Activated T-helper 1 cell treated with anti-CD3 and anti-CD28 coated beads, Interleukin-2, amount 50 U/mL, for 16 hours (primary cell): Measurements from ENCODE around the gene USP17L5.
"Not testable (repeated sequence)": the region's sequence is repeated elsewhere in the genome, so short reads cannot be mapped to it uniquely, and the experiment has no call there.

ENCODE experiments used
- DNase-seq, 2 donors: peaks; one replicate each; pipeline ENCODE4 v3.0.0-alpha.2; 2020; ENCODE audit warnings: low read depth in 1 of 2, low spot score in 1 of 2

The USP17L5 gene, protein sequence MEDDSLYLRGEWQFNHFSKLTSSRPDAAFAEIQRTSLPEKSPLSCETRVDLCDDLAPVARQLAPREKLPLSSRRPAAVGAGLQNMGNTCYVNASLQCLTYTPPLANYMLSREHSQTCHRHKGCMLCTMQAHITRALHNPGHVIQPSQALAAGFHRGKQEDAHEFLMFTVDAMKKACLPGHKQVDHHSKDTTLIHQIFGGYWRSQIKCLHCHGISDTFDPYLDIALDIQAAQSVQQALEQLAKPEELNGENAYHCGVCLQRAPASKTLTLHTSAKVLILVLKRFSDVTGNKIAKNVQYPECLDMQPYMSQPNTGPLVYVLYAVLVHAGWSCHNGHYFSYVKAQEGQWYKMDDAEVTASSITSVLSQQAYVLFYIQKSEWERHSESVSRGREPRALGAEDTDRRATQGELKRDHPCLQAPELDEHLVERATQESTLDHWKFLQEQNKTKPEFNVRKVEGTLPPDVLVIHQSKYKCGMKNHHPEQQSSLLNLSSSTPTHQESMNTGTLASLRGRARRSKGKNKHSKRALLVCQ

DNA sequence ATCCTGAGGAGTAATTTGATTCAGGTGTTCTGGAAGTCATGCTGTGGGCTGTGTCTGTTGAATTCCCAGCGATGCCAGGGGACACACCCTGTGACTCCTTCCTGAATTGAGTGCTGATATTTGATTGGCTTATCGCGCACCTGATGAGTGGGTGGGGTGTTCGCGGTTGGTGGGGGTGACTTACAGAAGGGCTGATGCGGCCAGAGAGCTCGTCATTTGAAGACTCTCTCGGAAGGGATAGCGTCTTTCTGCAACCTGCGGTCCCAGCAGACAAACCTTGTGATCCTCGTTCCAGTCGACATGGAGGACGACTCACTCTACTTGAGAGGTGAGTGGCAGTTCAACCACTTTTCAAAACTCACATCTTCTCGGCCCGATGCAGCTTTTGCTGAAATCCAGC, at the start of gene USP17L5:
USP17L5 (plus strand) TSS at position 301 of the 400 bp plus-strand sequence; CDS start at position 301, 0 bp downstream.
- DNase-seq, result not testable (repeated sequence)

DNA sequence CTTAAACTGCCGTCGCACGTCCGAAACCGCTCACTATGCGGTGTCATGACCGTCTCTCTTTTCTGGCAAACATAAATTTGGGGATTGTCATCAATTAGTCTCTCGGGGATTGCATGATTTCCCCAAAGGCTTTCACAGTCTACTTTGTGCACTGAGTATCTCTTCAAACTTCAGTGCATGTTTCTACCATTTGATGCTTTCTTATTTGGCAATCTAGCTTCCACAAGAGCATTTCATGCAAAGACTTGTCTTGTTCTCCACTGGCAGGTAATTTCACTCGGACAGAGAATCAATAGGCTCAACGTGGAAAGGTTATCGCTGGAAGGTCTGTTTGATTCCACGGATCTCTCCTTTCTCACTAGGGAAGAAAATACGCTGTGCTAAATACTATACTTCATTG, 15.0 kb upstream of the USP17L5 start:
- DNase-seq, result not testable (repeated sequence)

DNA sequence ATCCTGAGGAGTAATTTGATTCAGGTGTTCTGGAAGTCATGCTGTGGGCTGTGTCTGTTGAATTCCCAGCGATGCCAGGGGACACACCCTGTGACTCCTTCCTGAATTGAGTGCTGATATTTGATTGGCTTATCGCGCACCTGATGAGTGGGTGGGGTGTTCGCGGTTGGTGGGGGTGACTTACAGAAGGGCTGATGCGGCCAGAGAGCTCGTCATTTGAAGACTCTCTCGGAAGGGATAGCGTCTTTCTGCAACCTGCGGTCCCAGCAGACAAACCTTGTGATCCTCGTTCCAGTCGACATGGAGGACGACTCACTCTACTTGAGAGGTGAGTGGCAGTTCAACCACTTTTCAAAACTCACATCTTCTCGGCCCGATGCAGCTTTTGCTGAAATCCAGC, 14.3 kb upstream of the USP17L5 start, which contains the start of gene USP17L24:
USP17L24 (plus strand) TSS at position 301 of the 400 bp plus-strand sequence; CDS start at position 301, 0 bp downstream.
- DNase-seq, result not testable (repeated sequence)

DNA sequence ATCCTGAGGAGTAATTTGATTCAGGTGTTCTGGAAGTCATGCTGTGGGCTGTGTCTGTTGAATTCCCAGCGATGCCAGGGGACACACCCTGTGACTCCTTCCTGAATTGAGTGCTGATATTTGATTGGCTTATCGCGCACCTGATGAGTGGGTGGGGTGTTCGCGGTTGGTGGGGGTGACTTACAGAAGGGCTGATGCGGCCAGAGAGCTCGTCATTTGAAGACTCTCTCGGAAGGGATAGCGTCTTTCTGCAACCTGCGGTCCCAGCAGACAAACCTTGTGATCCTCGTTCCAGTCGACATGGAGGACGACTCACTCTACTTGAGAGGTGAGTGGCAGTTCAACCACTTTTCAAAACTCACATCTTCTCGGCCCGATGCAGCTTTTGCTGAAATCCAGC, 9.6 kb upstream of the USP17L5 start, which contains the start of gene USP17L25:
USP17L25 (plus strand) TSS at position 301 of the 400 bp plus-strand sequence; CDS start at position 301, 0 bp downstream.
- DNase-seq, result not testable (repeated sequence)

DNA sequence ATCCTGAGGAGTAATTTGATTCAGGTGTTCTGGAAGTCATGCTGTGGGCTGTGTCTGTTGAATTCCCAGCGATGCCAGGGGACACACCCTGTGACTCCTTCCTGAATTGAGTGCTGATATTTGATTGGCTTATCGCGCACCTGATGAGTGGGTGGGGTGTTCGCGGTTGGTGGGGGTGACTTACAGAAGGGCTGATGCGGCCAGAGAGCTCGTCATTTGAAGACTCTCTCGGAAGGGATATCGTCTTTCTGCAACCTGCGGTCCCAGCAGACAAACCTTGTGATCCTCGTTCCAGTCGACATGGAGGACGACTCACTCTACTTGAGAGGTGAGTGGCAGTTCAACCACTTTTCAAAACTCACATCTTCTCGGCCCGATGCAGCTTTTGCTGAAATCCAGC, 4.8 kb upstream of the USP17L5 start, which contains the start of gene USP17L26:
USP17L26 (plus strand) TSS at position 301 of the 400 bp plus-strand sequence; CDS start at position 301, 0 bp downstream.
- not testable (repeated sequence) for DNase-seq

DNA sequence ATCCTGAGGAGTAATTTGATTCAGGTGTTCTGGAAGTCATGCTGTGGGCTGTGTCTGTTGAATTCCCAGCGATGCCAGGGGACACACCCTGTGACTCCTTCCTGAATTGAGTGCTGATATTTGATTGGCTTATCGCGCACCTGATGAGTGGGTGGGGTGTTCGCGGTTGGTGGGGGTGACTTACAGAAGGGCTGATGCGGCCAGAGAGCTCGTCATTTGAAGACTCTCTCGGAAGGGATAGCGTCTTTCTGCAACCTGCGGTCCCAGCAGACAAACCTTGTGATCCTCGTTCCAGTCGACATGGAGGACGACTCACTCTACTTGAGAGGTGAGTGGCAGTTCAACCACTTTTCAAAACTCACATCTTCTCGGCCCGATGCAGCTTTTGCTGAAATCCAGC, 4.6 kb downstream of the USP17L5 start, which contains the start of gene USP17L27:
USP17L27 (plus strand) TSS at position 301 of the 400 bp plus-strand sequence; CDS start at position 301, 0 bp downstream.
- DNase-seq, result not testable (repeated sequence)

DNA sequence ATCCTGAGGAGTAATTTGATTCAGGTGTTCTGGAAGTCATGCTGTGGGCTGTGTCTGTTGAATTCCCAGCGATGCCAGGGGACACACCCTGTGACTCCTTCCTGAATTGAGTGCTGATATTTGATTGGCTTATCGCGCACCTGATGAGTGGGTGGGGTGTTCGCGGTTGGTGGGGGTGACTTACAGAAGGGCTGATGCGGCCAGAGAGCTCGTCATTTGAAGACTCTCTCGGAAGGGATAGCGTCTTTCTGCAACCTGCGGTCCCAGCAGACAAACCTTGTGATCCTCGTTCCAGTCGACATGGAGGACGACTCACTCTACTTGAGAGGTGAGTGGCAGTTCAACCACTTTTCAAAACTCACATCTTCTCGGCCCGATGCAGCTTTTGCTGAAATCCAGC, 9.4 kb downstream of the USP17L5 start, which contains the start of gene USP17L28:
USP17L28 (plus strand) TSS at position 301 of the 400 bp plus-strand sequence; CDS start at position 301, 0 bp downstream.
- DNase-seq, result not testable (repeated sequence)

DNA sequence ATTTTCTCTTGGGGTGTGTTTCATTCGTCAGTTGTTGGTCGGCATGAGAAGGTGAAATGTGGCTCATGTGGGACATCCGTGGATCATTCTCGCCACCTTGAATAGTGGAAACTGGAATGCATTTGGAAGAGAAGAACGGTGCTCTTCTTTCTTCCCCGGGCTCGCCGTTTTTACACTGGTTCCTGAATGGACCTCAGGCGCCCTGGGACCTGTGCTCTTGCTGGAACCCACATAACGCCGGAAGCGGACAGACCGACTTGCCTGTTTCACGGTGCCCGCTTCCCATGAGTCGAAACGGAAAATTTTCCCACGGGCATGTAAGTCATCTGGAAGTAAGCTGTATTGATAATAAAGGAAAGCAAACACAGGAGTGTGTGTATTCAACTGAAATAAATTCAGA, 11.7 kb downstream of the USP17L5 start:
- not testable (repeated sequence) for DNase-seq

DNA sequence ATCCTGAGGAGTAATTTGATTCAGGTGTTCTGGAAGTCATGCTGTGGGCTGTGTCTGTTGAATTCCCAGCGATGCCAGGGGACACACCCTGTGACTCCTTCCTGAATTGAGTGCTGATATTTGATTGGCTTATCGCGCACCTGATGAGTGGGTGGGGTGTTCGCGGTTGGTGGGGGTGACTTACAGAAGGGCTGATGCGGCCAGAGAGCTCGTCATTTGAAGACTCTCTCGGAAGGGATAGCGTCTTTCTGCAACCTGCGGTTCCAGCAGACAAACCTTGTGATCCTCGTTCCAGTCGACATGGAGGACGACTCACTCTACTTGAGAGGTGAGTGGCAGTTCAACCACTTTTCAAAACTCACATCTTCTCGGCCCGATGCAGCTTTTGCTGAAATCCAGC, 14.1 kb downstream of the USP17L5 start, which contains the start of gene USP17L29:
USP17L29 (plus strand) TSS at position 301 of the 400 bp plus-strand sequence; CDS start at position 301, 0 bp downstream.
- DNase-seq, result not testable (repeated sequence)

DNA sequence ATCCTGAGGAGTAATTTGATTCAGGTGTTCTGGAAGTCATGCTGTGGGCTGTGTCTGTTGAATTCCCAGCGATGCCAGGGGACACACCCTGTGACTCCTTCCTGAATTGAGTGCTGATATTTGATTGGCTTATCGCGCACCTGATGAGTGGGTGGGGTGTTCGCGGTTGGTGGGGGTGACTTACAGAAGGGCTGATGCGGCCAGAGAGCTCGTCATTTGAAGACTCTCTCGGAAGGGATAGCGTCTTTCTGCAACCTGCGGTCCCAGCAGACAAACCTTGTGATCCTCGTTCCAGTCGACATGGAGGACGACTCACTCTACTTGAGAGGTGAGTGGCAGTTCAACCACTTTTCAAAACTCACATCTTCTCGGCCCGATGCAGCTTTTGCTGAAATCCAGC, 23.6 kb downstream of the USP17L5 start, which contains the start of gene USP17L30:
USP17L30 (plus strand) TSS at position 301 of the 400 bp plus-strand sequence; CDS start at position 301, 0 bp downstream.
- DNase-seq, result not testable (repeated sequence)

DNA sequence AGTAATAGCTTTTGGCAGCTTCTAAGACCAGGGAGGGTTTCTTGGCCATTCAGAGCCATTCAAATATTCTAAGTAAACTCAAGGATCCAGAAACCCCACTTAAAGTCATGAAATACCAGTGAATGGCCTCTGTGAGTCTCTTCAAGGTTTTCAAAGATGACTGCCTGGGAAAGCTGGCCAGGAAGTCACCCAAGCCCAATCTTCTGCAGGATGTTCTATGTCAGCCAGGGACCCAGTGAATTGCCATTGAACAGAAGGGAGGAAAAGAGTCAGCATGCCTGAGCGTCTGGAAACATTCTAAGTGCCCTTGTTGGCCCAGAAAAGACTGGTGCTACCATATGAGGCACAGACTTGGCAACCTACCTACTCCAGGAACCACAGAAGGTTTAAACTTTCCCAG, 40.7 kb downstream of the USP17L5 start:
- DNase-seq, result not testable (repeated sequence)

DNA sequence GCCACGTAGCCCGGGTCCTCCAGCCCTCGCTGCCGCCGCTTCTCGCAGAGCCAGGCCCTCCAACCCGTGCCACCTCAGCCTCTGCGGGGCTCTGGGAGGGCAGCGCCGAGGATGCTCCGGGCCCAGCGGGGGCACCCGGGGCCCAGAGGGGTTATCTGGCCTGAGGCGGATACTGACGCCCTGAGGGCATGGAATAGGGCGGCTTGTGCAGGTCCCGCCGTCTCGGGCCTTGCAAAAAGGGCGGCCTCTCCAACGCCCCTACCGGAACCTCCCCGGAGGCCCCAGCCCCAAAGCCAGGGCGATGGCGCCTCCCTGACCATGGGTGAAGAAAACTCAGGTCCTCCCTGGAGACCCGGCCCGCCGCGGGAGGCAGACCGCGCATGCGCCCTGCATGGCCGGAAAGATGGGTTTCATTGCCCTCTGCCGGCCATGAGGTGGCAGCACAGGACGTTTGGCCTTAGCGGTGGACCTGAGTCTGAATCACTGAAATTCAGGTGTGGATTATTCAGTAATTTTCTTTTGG, 41.9 kb downstream of the USP17L5 start:
- peak in 1 of 2 donors; percentile 11 for DNase-seq

DNA sequence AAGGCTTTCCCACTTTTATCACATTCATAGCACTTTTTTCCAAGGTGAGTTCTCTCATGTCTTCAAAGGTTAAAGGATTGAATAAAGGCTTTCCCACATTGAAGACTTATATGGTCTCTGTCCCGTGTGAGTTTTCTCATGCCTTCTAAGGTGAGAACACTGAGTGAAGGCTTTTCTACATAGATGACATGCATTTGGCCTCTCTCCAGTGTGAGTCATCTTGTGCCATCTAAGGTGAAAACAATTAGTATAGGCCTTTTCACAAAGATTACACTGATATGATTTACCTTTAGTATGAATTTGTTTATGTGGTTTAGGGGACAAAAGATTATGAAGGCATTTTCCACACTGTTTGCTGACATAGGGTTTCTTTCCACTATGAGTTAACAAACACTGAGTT, 44.9 kb downstream of the USP17L5 start:
- no peak for DNase-seq

DNA sequence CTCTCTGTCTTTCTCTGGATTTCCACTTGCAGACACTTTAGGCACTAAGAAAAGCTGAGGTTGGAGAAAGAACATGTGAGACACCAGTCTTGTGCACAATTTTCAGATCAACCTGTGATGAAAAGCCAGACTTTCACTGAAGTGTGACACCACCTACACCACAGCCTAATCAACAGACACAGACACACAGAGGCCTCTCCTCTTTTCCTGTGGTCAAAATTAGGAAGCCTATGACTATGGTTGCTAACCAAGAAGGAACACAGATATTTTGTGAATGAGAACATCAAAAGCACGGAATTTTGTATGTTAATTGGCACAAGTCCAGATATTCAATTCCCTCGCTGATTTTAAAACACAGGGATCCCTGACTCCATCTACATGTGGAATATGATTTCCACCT, 49.8 kb downstream of the USP17L5 start:
- not testable (repeated sequence) for DNase-seq
